PC-9 (cell line): ENCODE measurements around the gene CAPN5. TPM values are rescaled to one million over a fixed set of nuclear protein-coding genes. Genes with fewer than 3 reads are reported as not detected.

ENCODE experiments used
- BruUV-seq: library from RNA; stranded (reverse); fragments of 400-500 nt; replicated peaks from 2 replicates; lab custom pipeline; 2021; lab: Mats Ljungman, UMichigan
- CTCF ChIA-PET: fragments of 300-600 bp; sonication (Branson Sonifier 250); formaldehyde crosslinking; loops from one replicate; lab custom pipeline; 2022; ENCODE audit warnings: antibody characterized with exemption; lab: Charles Lee
- POLR2A ChIA-PET: fragments of 300-600 bp; sonication (Branson Sonifier 250); formaldehyde crosslinking; loops from one replicate; lab custom pipeline; 2022; ENCODE audit warnings: antibody characterized with exemption; ENCODE audit not compliant: unreplicated experiment; lab: Charles Lee
- DNase-seq, 2 experiments: peaks; one replicate each; pipeline versions ENCODE4 v3.0.0 to v3.0.0-alpha.2; 2015 to 2022; ENCODE audit warnings: mixed read lengths in 1 of 2
- H2AFZ ChIP-seq: fragments of 200-600 bp; sonication (generic); 2 replicates; pipeline ENCODE4 v1.8.1; 2017; ENCODE audit warnings: antibody characterized with exemption
- H3F3A ChIP-seq: fragments of 200-600 bp; sonication (generic); 2 replicates; pipeline ENCODE4 v1.8.1; 2017; ENCODE audit warnings: antibody characterized with exemption, mild to moderate bottlenecking, low read depth; ENCODE audit not compliant: insufficient read depth
- H3K27ac ChIP-seq: fragments of 200-600 bp; sonication (generic); 2 replicates; pipeline ENCODE4 v1.6.1; 2016; ENCODE audit warnings: mixed run types
- H3K27me3 ChIP-seq: fragments of 200-600 bp; sonication (generic); 2 replicates; pipeline ENCODE4 v1.6.1; 2016; ENCODE audit warnings: low read depth, mixed run types; ENCODE audit not compliant: insufficient read depth
- H3K36me3 ChIP-seq: fragments of 200-600 bp; sonication (generic); 2 replicates; pipeline ENCODE4 v1.6.1; 2016; ENCODE audit warnings: low read depth, mixed run types
- H3K4me1 ChIP-seq: fragments of 200-600 bp; sonication (generic); replicated peaks from 2 replicates; pipeline ENCODE4 v1.6.1; 2016; ENCODE audit warnings: mixed run types; ENCODE audit not compliant: insufficient read depth
- H3K4me2 ChIP-seq: fragments of 200-600 bp; sonication (generic); 2 replicates; pipeline ENCODE4 v1.6.1; 2017; ENCODE audit warnings: mixed run types
- H3K4me3 ChIP-seq: fragments of 200-600 bp; sonication (generic); 2 replicates; pipeline ENCODE4 v1.6.1; 2016; ENCODE audit warnings: mixed run types
- H3K79me2 ChIP-seq: fragments of 200-600 bp; sonication (generic); 2 replicates; pipeline ENCODE4 v1.6.1; 2017; ENCODE audit warnings: low read depth, mixed run types
- H3K9me2 ChIP-seq: fragments of 200-600 bp; sonication (generic); 2 replicates; pipeline ENCODE4 v1.8.1; 2017; ENCODE audit warnings: mild to moderate bottlenecking; ENCODE audit not compliant: insufficient read depth
- H3K9me3 ChIP-seq: fragments of 200-600 bp; sonication (generic); 2 replicates; pipeline ENCODE4 v1.8.1; 2016; ENCODE audit warnings: low read depth; ENCODE audit not compliant: insufficient read depth
- H4K20me1 ChIP-seq: fragments of 200-600 bp; sonication (generic); 2 replicates; pipeline ENCODE4 v1.8.1; 2017; ENCODE audit not compliant: insufficient read depth
- CTCF ChIP-seq: fragments of 200-600 bp; sonication (generic); conservative IDR thresholded peaks from 2 replicates; pipeline ENCODE4 v1.6.1; 2017; ENCODE audit warnings: mixed run types, antibody characterized with exemption, mild to moderate bottlenecking, moderate library complexity
- EZH2 ChIP-seq: fragments of 200-600 bp; sonication (generic); IDR thresholded peaks from 2 replicates; pipeline ENCODE4 v1.8.0; 2017; ENCODE audit warnings: antibody characterized with exemption, low read depth
- intact Hi-C: fragments of 100-400 bp; cut with micrococcal nuclease; formaldehyde crosslinking; loops from one replicate; pipeline ENCODE4 v1.10.0; 2022; ENCODE audit not compliant: unreplicated experiment
- total RNA-seq: library from RNA; stranded (reverse); gene quantifications from 2 replicates; pipeline ENCODE4 v1.2.3, GENCODE V29; 2021

The CAPN5 gene
- total RNA-seq, 1 experiment from 2014 or later: 9.9 TPM

- 0 out of 2 replicates have a peak, but pooled peaks cover 11% of the 10 kb centered on the region for H3K27me3 ChIP-seq
- peaks cover 16% of the 10 kb centered on the region; the same call in 1 of the 2 replicates for H3K9me3 ChIP-seq
- H3K36me3 ChIP-seq: no peaks in the 10 kb centered on the region
- CTCF ChIA-PET: interaction anchor here (0.6 kb wide), 1 partner anchor 9 kb away, joined by 3 read pairs; no protein-coding TSS in a partner anchor
- no peaks in the 10 kb centered on the region for H3K4me1 ChIP-seq
- no peaks in the 10 kb centered on the region for H3K79me2 ChIP-seq
- POLR2A ChIA-PET: interaction anchor here (0.6 kb wide), 1 partner anchor 8 kb away, joined by 12 read pairs; no protein-coding TSS in a partner anchor
- no peaks in the 10 kb centered on the region for H3F3A ChIP-seq
- DNase-seq: no peak
- no peak overlapping the region for H3K4me2 ChIP-seq
- no peaks in the 10 kb centered on the region for H4K20me1 ChIP-seq
- no peak for TF ChIP-seq EZH2
- TF ChIP-seq CTCF: no peak
- no peak overlapping the region for H3K27ac ChIP-seq
- intact Hi-C loops: no loop called here
- no peaks in the 10 kb centered on the region for H3K9me2 ChIP-seq
- H2AFZ ChIP-seq: no peak overlapping the region
- H3K4me3 ChIP-seq: no peak overlapping the region
- no TSS peak for BruUV-seq
These were observed 12.7 kb upstream of the CAPN5 start for GRCh38 chr11:77054084-77054483.

GRCh38 chr11:77055101-77055561 is 11.6 kb upstream of the CAPN5 start:
- Histone ChIP-seq H3K4me1 (no peaks in the 10 kb centered on the region), H3K4me2 (no peak overlapping the region), H2AFZ (no peak overlapping the region), H3K4me3 (no peak overlapping the region), H3F3A (no peaks in the 10 kb centered on the region), H3K36me3 (no peaks in the 10 kb centered on the region), H3K79me2 (no peaks in the 10 kb centered on the region), H3K9me2 (no peaks in the 10 kb centered on the region), H4K20me1 (no peaks in the 10 kb centered on the region), H3K27me3 (0 out of 2 replicates have a peak, but pooled peaks cover 11% of the 10 kb centered on the region), H3K27ac (no peak overlapping the region), H3K9me3 (peaks cover 16% of the 10 kb centered on the region; the same call in 1 of the 2 replicates)
- intact Hi-C loops: no loop called here
- CTCF ChIA-PET: no interaction called here
- POLR2A ChIA-PET: no interaction called here
- TF ChIP-seq CTCF (no peak), EZH2 (no peak)
- no TSS peak for BruUV-seq
- no peak for DNase-seq

GRCh38 chr11:77055913-77056312 is 10.9 kb upstream of the CAPN5 start:
- no peaks in the 10 kb centered on the region for H4K20me1 ChIP-seq
- H3K4me1 ChIP-seq: no peaks in the 10 kb centered on the region
- no peak overlapping the region for H3K27ac ChIP-seq
- no TSS peak for BruUV-seq
- H3K79me2 ChIP-seq: no peaks in the 10 kb centered on the region
- H3K36me3 ChIP-seq: no peaks in the 10 kb centered on the region
- no peak overlapping the region for H3K4me2 ChIP-seq
- intact Hi-C loops: no loop called here
- H2AFZ ChIP-seq: no peak overlapping the region
- POLR2A ChIA-PET: no interaction called here
- H3K27me3 ChIP-seq: 0 out of 2 replicates have a peak, but pooled peaks cover 11% of the 10 kb centered on the region
- DNase-seq: no peak
- H3K9me2 ChIP-seq: no peaks in the 10 kb centered on the region
- TF ChIP-seq CTCF (no peak), EZH2 (no peak)
- peaks cover 19% of the 10 kb centered on the region; the same call in 1 of the 2 replicates for H3K9me3 ChIP-seq
- H3F3A ChIP-seq: no peaks in the 10 kb centered on the region
- no peak overlapping the region for H3K4me3 ChIP-seq
- CTCF ChIA-PET: no interaction called here
